GM19351 (cell line): ENCODE data around the gene NBAS.

Experiments used
- ATAC-seq: cut with Tn5 transposase; IDR thresholded peaks from one replicate; pipeline ENCODE4 v1.9.1; 2021; ENCODE audit warnings: mild to moderate bottlenecking, moderate library complexity; ENCODE audit not compliant: unreplicated experiment

Gene NBAS

DNA sequence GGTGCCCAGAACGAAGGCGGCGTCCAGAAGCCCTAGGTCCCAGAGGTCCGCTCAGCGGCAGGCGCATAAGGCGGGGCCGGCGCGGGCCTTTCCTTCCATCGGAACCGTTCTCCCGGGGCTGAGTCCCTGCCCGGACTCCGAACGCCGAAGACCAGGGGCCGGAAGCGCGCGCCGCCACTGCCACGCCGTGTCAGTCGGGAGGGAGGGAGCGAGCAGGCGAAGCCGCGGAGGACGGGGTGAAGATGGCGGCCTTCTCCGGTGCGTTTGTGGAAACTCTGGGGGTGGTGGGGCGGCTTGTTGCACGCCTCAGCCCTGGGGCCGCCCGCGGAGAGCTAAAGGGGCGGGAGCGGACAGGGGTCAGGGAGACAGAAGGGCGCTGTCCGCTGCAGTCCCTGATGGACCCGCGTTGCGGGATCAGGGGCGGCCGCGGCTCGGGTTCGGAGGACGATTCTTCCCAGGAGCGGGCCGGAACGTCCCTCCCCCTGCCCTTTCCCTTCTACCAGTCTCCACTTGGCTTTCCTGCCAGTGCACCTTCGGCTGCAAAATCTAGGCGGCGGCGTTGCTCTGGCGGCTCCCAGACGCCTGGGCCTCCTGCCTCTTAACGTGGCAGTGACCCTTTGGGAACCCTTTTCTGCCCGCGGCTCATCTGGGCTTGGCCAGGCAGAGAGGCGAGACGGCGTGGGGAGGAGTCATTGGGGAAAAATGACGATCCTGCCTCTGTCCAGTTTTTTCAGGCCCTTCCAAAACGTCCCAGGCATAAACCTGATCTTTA is 30.7 kb upstream of the NBAS start, which contains the start of gene DDX1:
Gene DDX1, plus strand, starts transcription at position 177 of the 772 bp plus-strand sequence. Its CDS starts 66 bp downstream, at position 243.
- ATAC-seq, result peak; percentile 89

- no peak for ATAC-seq
These were observed 30.2 kb upstream of the NBAS start for GRCh38 chr2:15591373-15591691.

DNA sequence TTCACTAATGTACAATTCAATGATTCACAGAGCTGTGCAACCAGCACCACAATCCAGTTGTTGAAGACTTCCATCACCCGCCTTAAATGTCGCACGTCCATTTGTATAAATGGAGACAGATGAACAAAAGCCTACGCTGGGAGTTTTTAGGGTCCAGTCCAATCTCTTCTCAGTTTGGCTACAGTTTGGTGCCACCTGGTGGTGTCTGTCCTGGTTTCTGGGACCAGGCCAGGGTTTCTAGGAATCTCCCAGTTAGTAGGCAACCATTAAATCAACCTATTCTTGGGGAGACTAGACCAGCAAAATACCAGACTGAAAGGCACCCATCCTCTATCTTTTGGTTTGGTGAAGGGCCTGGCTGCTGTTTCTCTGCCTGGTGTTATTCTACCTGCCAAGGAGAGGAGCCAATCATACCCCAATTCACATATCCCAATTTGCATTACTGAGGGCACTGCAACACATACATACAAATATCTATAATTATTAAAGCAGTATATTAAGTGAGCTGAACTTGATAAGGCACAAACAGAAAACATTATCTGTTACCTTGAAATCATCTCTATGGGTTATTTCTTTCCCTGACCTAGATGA is 27.3 kb upstream of the NBAS start:
- no peak for ATAC-seq

GRCh38 chr2:15584767-15585469 is 23.8 kb upstream of the NBAS start:
- ATAC-seq, result no peak

- no peak for ATAC-seq
These were observed 23.2 kb upstream of the NBAS start for GRCh38 chr2:15584316-15584715.

DNA sequence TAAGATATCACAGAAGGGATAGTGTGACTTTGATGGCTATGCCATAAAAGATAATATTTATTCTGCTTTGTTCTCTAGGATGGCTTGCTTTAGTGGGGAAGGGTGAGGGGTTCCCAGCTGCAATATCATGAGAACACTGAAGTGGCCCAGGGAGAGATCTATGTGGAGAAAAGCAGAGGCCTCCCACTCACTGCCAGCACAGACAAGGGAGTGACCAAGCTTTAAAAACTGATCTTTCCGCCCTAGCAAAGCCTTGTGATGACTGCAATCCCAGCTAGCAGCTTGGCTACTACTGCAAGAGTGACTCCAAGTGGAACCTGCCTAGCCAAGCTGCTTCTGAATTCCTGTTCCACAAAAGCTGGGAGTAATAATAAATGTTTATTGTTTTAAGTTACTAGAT is 22.7 kb upstream of the NBAS start:
- ATAC-seq, result no peak

DNA sequence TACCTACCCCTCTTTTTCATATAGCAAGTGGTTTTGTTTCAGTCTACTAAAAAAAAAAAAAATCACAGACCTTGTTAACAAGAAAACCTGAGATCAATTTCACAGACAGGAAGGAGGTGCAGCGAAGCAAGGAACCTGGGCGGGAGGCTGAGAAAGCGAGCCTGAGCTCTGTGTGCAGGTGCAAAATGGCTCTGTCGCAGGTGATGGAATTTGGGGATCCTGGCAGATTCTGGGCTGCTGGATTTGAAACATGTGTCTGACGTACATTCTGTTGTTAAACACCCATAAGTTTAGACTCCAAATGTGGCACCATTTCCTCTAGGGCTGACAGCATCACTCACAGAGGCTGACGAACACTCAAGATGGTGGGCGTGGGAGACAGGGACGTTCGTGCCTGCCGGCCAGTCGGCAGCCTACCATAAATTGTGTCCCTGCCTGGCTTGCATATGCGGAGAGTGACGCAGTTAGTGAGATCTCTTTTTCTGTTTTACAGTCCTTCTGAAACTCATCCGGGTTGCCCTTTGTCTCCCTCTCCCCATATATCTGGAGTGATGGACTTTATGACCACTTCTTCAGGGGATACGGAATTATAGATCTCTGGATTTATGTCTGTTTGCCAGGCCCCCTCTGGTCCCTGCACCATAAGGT is 21.7 kb upstream of the NBAS start:
- no peak for ATAC-seq

DNA sequence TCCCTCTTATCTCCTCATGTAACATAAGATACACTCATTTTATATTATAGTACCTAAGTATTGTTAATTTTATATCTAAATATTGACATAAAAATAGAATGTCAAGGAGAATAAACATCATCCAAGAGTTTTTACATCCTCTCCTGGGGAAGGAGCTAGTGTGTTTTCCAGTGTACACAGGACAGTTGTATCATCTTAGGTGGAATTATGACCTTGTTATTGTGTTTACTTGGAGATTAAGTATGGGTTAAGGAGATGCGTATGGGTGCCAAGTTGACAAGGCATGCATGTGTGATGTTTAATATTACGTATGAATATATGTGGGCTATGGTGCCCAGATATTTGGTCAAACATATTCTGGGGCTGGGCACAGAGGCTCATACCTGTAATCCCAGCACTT is 19.3 kb upstream of the NBAS start:
- no peak for ATAC-seq

GRCh38 chr2:15579641-15580040 is 18.5 kb upstream of the NBAS start:
- ATAC-seq, result no peak

DNA sequence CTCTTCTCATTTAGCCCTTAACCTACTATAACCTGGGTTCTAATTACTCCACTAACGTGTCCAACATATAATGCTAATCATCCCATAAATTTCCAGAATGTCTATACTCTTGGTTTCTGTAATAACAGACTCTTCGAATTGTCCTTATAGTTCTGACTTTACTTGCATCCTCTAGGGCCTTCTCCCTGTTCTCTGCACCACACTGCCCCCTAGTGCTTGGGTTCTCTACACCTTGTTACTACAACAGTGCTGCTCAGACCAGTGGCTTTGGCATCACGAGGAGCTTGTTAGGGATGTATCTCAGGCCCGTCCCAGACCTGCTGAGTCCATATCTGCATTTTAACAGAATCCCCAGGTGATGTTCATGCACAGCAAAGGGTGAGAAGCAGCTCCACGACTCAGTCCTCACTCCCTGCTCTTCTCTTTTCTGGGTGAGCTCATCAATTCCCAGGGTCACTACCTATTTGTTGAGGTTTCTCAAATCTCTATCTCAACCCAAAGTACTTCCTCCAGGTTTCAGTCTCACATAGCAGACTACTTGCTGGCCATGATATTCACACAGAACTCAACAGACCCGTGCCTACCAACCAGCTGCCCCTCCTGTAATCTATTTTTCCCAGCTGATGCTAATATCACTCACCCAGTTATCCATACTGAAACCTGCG is 16.1 kb upstream of the NBAS start:
- ATAC-seq, result peak; percentile 95

DNA sequence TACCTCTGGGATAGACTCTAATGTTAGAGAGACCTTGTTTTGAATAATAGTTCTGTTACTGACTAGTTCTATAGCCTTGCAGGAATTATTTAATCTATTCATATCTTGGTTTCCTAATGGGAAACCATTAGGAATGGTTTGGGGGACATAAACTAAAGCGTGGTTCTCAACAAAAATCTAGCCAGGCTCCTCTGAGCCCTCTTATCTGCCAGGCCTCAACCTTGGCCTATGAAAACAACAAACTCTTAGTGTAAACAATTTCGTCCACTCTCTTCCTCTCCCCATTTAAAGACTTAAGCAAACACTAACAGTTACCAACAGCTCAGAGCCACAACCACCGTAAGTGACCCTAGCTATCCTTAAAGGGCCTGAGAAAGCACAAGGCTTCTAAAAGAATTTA is 10.6 kb upstream of the NBAS start:
- ATAC-seq, result no peak

GRCh38 chr2:15570104-15570503 is 9.0 kb upstream of the NBAS start:
- no peak for ATAC-seq

DNA sequence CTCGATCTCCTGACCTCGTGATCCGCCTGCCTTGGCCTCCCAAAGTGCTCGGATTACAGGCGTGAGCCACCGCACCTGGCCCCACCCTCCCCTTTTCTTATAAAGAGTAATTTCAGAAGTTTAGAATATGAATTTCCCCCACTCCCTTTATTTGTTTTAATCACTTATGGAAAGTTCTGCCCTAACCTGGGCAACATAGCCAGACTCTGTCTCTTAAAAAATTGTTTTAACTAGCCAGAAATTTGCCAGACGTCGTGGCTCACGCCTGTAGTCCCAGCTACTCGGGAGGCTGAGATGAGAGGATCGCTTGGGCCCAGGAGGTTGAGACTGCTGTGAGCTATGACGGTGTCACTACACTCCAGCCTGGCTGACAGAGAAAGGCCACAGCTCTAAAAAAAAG is 7.7 kb upstream of the NBAS start:
- no peak for ATAC-seq

- no peak for ATAC-seq
These were observed 5.8 kb upstream of the NBAS start for GRCh38 chr2:15566912-15567311.

- ATAC-seq, result no peak
These were observed 5.0 kb upstream of the NBAS start for GRCh38 chr2:15565994-15566671.

DNA sequence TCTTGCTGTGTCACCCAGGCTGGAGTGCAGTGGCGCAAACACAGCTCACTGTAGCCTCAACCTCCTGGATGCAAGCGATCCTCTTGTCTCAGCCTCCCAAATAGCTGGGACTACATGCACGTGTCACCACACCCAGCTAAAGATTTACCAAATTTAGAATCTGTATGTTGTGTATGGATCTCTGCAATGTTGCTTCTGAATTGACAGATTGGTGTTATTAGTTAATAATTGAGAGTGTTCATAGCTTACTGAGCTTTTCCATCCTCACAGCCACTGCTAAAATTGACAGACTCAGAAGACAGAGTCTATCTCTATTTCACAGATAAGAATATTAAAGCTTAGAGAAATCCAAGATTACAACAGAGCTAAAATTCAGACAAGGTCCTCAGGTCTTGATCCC is 4.3 kb upstream of the NBAS start:
- no peak for ATAC-seq

- ATAC-seq, result no peak
These were observed 2.3 kb upstream of the NBAS start for GRCh38 chr2:15563227-15564100.

GRCh38 chr2:15562354-15563031 is 1.4 kb upstream of the NBAS start:
- ATAC-seq, result no peak
